ENCODE results near the gene GGCT.

The GGCT gene

GRCh38 chr7:30468791-30469190 is 35.8 kb downstream of the GGCT start:
- no peak overlapping the region for H3K4me3 ChIP-seq (ENCODE audit: low read length in 2 of 2)
- peak overlapping the region; percentile 33 for H3K18ac ChIP-seq (ENCODE audit: low read length)
- no peaks in the 10 kb centered on the region for H3K36me3 ChIP-seq (replicated peaks in 1 of 2; ENCODE audit: control insufficient read depth in 2 of 2, insufficient read depth in 2 of 2, low read length in 2 of 2)
- H3K4me2 ChIP-seq (ENCODE audit: insufficient read depth, low read length, poor library complexity, severe bottlenecking) = no peak overlapping the region
- H3K9ac ChIP-seq (ENCODE audit: low read depth, low read length, poor library complexity) = no peak overlapping the region
- H3K23ac ChIP-seq (ENCODE audit: low read depth, low read length, poor library complexity) = no peak overlapping the region
- no peak overlapping the region for H4K91ac ChIP-seq (ENCODE audit: low read depth, low read length, poor library complexity)
- H2BK120ac ChIP-seq (ENCODE audit: low read depth, low read length) = no peak overlapping the region
- no peak overlapping the region for H2AK5ac ChIP-seq (ENCODE audit: low read depth, low read length)
- no peak overlapping the region for H2BK15ac ChIP-seq (ENCODE audit: low read length)
- DNase-seq (ENCODE audit: low spot score) = no peak
- H3K14ac ChIP-seq (ENCODE audit: low read length) = no peak overlapping the region
- H3K27ac ChIP-seq (replicated peaks; ENCODE audit: low read length) = peak overlapping the region; percentile 47
- no peak overlapping the region for H2BK12ac ChIP-seq (ENCODE audit: low read length)
- H3K27me3 ChIP-seq (ENCODE audit: control insufficient read depth in 3 of 3, insufficient read depth in 3 of 3, low read depth in 1 of 3, low read length in 3 of 3) = no peaks in the 10 kb centered on the region
- no peak overlapping the region for H2BK5ac ChIP-seq (ENCODE audit: low read length)
- H3K9me3 ChIP-seq (replicated peaks in 1 of 2; ENCODE audit: control insufficient read depth in 2 of 2, insufficient read depth in 1 of 2, low read depth in 1 of 2, low read length in 2 of 2) = no peaks in the 10 kb centered on the region
- no CpG with 5 or more reads among the region's 4 CpGs for WGBS, 2 donors (ENCODE audit: extremely low coverage in 2 of 2, insufficient read length in 2 of 2, insufficient replicate concordance in 1 of 2)
- H3K4ac ChIP-seq (ENCODE audit: low read length) = no peak overlapping the region
- H2AFZ ChIP-seq (ENCODE audit: low read length) = peak overlapping the region; percentile 68
- no peak overlapping the region for H4K8ac ChIP-seq (ENCODE audit: low read depth, low read length)
- H3K79me1 ChIP-seq (ENCODE audit: low read depth, low read length) = no peaks in the 10 kb centered on the region
- peaks cover 22 to 24% of the 10 kb centered on the region in 2 donors for H3K4me1 ChIP-seq (ENCODE audit: control insufficient read depth in 2 of 2, insufficient read depth in 1 of 2, low read depth in 1 of 2, low read length in 2 of 2)

GRCh38 chr7:30468041-30468440 is 36.6 kb downstream of the GGCT start:
- Histone ChIP-seq H3K4ac (ENCODE audit: low read length) (no peak overlapping the region), H3K4me3 (ENCODE audit: low read length in 2 of 2) (no peak overlapping the region), H3K36me3 (replicated peaks in 1 of 2; ENCODE audit: control insufficient read depth in 2 of 2, insufficient read depth in 2 of 2, low read length in 2 of 2) (no peaks in the 10 kb centered on the region), H3K18ac (ENCODE audit: low read length) (no peak overlapping the region), H4K8ac (ENCODE audit: low read depth, low read length) (no peak overlapping the region), H3K4me1 (ENCODE audit: control insufficient read depth in 2 of 2, insufficient read depth in 1 of 2, low read depth in 1 of 2, low read length in 2 of 2) (peaks cover 23 to 24% of the 10 kb centered on the region in 2 donors), H2BK15ac (ENCODE audit: low read length) (no peak overlapping the region), H3K9me3 (replicated peaks in 1 of 2; ENCODE audit: control insufficient read depth in 2 of 2, insufficient read depth in 1 of 2, low read depth in 1 of 2, low read length in 2 of 2) (no peaks in the 10 kb centered on the region), H3K4me2 (ENCODE audit: insufficient read depth, low read length, poor library complexity, severe bottlenecking) (no peak overlapping the region), H3K14ac (ENCODE audit: low read length) (no peak overlapping the region), H2BK120ac (ENCODE audit: low read depth, low read length) (no peak overlapping the region), H3K9ac (ENCODE audit: low read depth, low read length, poor library complexity) (no peak overlapping the region), H2AFZ (ENCODE audit: low read length) (no peak overlapping the region), H2BK12ac (ENCODE audit: low read length) (no peak overlapping the region), H3K27me3 (ENCODE audit: control insufficient read depth in 3 of 3, insufficient read depth in 3 of 3, low read depth in 1 of 3, low read length in 3 of 3) (no peaks in the 10 kb centered on the region), H2BK5ac (ENCODE audit: low read length) (no peak overlapping the region), H3K23ac (ENCODE audit: low read depth, low read length, poor library complexity) (no peak overlapping the region), H3K27ac (replicated peaks; ENCODE audit: low read length) (no peak overlapping the region), H2AK5ac (ENCODE audit: low read depth, low read length) (no peak overlapping the region), H3K79me1 (ENCODE audit: low read depth, low read length) (no peaks in the 10 kb centered on the region), H4K91ac (ENCODE audit: low read depth, low read length, poor library complexity) (no peak overlapping the region)
- WGBS, 2 donors (ENCODE audit: extremely low coverage in 2 of 2, insufficient read length in 2 of 2, insufficient replicate concordance in 1 of 2) = no CpG with 5 or more reads among the region's 2 CpGs
- DNase-seq (ENCODE audit: low spot score) = no peak

GRCh38 chr7:30467271-30467670 is 37.4 kb downstream of the GGCT start:
- H3K9me3 ChIP-seq (replicated peaks in 1 of 2; ENCODE audit: control insufficient read depth in 2 of 2, insufficient read depth in 1 of 2, low read depth in 1 of 2, low read length in 2 of 2) = no peaks in the 10 kb centered on the region

GRCh38 chr7:30466266-30466665 is 38.4 kb downstream of the GGCT start:
- Histone ChIP-seq H3K36me3 (replicated peaks in 1 of 2; ENCODE audit: control insufficient read depth in 2 of 2, insufficient read depth in 2 of 2, low read length in 2 of 2) (no peaks in the 10 kb centered on the region), H2BK120ac (ENCODE audit: low read depth, low read length) (no peak overlapping the region), H2BK5ac (ENCODE audit: low read length) (no peak overlapping the region), H3K27me3 (ENCODE audit: control insufficient read depth in 3 of 3, insufficient read depth in 3 of 3, low read depth in 1 of 3, low read length in 3 of 3) (no peaks in the 10 kb centered on the region), H3K4me3 (ENCODE audit: low read length in 2 of 2) (no peak overlapping the region), H4K91ac (ENCODE audit: low read depth, low read length, poor library complexity) (no peak overlapping the region), H3K27ac (replicated peaks; ENCODE audit: low read length) (no peak overlapping the region), H2BK15ac (ENCODE audit: low read length) (no peak overlapping the region), H3K4me1 (ENCODE audit: control insufficient read depth in 2 of 2, insufficient read depth in 1 of 2, low read depth in 1 of 2, low read length in 2 of 2) (peaks cover 16% of the 10 kb centered on the region in 2 donors), H3K9me3 (replicated peaks in 1 of 2; ENCODE audit: control insufficient read depth in 2 of 2, insufficient read depth in 1 of 2, low read depth in 1 of 2, low read length in 2 of 2) (no peaks in the 10 kb centered on the region), H3K4ac (ENCODE audit: low read length) (no peak overlapping the region), H3K9ac (ENCODE audit: low read depth, low read length, poor library complexity) (no peak overlapping the region), H3K18ac (ENCODE audit: low read length) (no peak overlapping the region), H2AFZ (ENCODE audit: low read length) (no peak overlapping the region), H3K23ac (ENCODE audit: low read depth, low read length, poor library complexity) (no peak overlapping the region), H2BK12ac (ENCODE audit: low read length) (no peak overlapping the region), H3K79me1 (ENCODE audit: low read depth, low read length) (no peaks in the 10 kb centered on the region), H3K14ac (ENCODE audit: low read length) (no peak overlapping the region), H3K4me2 (ENCODE audit: insufficient read depth, low read length, poor library complexity, severe bottlenecking) (no peak overlapping the region), H4K8ac (ENCODE audit: low read depth, low read length) (no peak overlapping the region), H2AK5ac (ENCODE audit: low read depth, low read length) (no peak overlapping the region)
- DNase-seq (ENCODE audit: low spot score) = no peak
- WGBS, 2 donors (ENCODE audit: extremely low coverage in 2 of 2, insufficient read length in 2 of 2, insufficient replicate concordance in 1 of 2) = no CpG with 5 or more reads among the region's 4 CpGs

More at GRCh38 chr7:30467271-30467670, 37.4 kb downstream of the GGCT start:
- Histone ChIP-seq H4K91ac (ENCODE audit: low read depth, low read length, poor library complexity) (no peak overlapping the region), H3K79me1 (ENCODE audit: low read depth, low read length) (no peaks in the 10 kb centered on the region), H3K23ac (ENCODE audit: low read depth, low read length, poor library complexity) (no peak overlapping the region), H3K27ac (replicated peaks; ENCODE audit: low read length) (no peak overlapping the region), H2BK12ac (ENCODE audit: low read length) (no peak overlapping the region), H2AK5ac (ENCODE audit: low read depth, low read length) (no peak overlapping the region), H3K36me3 (replicated peaks in 1 of 2; ENCODE audit: control insufficient read depth in 2 of 2, insufficient read depth in 2 of 2, low read length in 2 of 2) (no peaks in the 10 kb centered on the region), H2BK120ac (ENCODE audit: low read depth, low read length) (no peak overlapping the region), H2AFZ (ENCODE audit: low read length) (no peak overlapping the region), H2BK15ac (ENCODE audit: low read length) (no peak overlapping the region), H3K27me3 (ENCODE audit: control insufficient read depth in 3 of 3, insufficient read depth in 3 of 3, low read depth in 1 of 3, low read length in 3 of 3) (no peaks in the 10 kb centered on the region), H3K4me2 (ENCODE audit: insufficient read depth, low read length, poor library complexity, severe bottlenecking) (no peak overlapping the region), H3K4me3 (ENCODE audit: low read length in 2 of 2) (no peak overlapping the region), H3K18ac (ENCODE audit: low read length) (no peak overlapping the region), H3K14ac (ENCODE audit: low read length) (no peak overlapping the region), H3K4me1 (ENCODE audit: control insufficient read depth in 2 of 2, insufficient read depth in 1 of 2, low read depth in 1 of 2, low read length in 2 of 2) (peaks cover 23 to 24% of the 10 kb centered on the region in 2 donors), H2BK5ac (ENCODE audit: low read length) (no peak overlapping the region), H4K8ac (ENCODE audit: low read depth, low read length) (no peak overlapping the region), H3K9ac (ENCODE audit: low read depth, low read length, poor library complexity) (no peak overlapping the region), H3K4ac (ENCODE audit: low read length) (no peak overlapping the region)
- no CpG with 5 or more reads among the region's 4 CpGs for WGBS, 2 donors (ENCODE audit: extremely low coverage in 2 of 2, insufficient read length in 2 of 2, insufficient replicate concordance in 1 of 2)
- no peak for DNase-seq (ENCODE audit: low spot score)

All from neuronal stem cell (in vitro differentiated cells).